Fibroblast of lung (primary cell): ENCODE data around the gene DHX57. TPM values are rescaled to one million over a fixed set of nuclear protein-coding genes. Genes with fewer than 3 reads are reported as not detected.

Source experiments
- DNase-seq, 2 donors: peaks; one replicate each; pipeline versions ENCODE4 v3.0.0 to v3.0.0-alpha.2; 2010; ENCODE audit warnings: low read depth in 2 of 2
- H2AFZ ChIP-seq: 2 replicates; pipeline ENCODE4 v1.5.1; 2012; ENCODE audit warnings: low read length, control low read depth, inconsistent platforms
- H3K27ac ChIP-seq: 2 replicates; pipeline ENCODE4 v1.5.1; 2011; ENCODE audit warnings: low read length, control low read depth; ENCODE audit not compliant: insufficient read depth
- H3K27me3 ChIP-seq: 2 replicates; pipeline ENCODE4 v1.5.1; 2011; ENCODE audit warnings: mild to moderate bottlenecking, low read length; ENCODE audit not compliant: control insufficient read depth, insufficient read depth
- H3K36me3 ChIP-seq: 2 replicates; pipeline ENCODE4 v1.5.1; 2011; ENCODE audit warnings: low read length; ENCODE audit not compliant: control insufficient read depth, insufficient read depth
- H3K4me1 ChIP-seq: 2 replicates; pipeline ENCODE4 v1.5.1; 2011; ENCODE audit warnings: low read length; ENCODE audit not compliant: control insufficient read depth, insufficient read depth; ENCODE audit errors: extremely low read depth
- H3K4me2 ChIP-seq: 2 replicates; pipeline ENCODE4 v1.5.1; 2011; ENCODE audit warnings: low read length, control low read depth; ENCODE audit not compliant: insufficient read depth; ENCODE audit errors: extremely low read depth
- H3K4me3 ChIP-seq, 4 experiments: fragments of 200-600 bp in 1 of 4; sonication (generic) in 1 of 4; replicated peaks in 1 of 4; 2 replicates each; pipeline ENCODE4 v1.5.1; 2011 to 2016; ENCODE audit warnings: low read length in 4 of 4, low read depth in 3 of 4, mild to moderate bottlenecking in 3 of 4, control low read depth in 2 of 4, inconsistent platforms in 1 of 4, mixed read lengths in 1 of 4; ENCODE audit not compliant: insufficient read depth in 1 of 4; ENCODE audit errors: control extremely low read depth in 1 of 4
- H3K79me2 ChIP-seq: 2 replicates; pipeline ENCODE4 v1.5.1; 2012; ENCODE audit warnings: mild to moderate bottlenecking, low read length, inconsistent platforms; ENCODE audit not compliant: control insufficient read depth, insufficient read depth
- H3K9ac ChIP-seq: 2 replicates; pipeline ENCODE4 v1.5.1; 2011; ENCODE audit warnings: mild to moderate bottlenecking, low read length, control low read depth; ENCODE audit not compliant: insufficient read depth
- H3K9me3 ChIP-seq: 2 replicates; pipeline ENCODE4 v1.5.1; 2012; ENCODE audit warnings: low read depth, low read length; ENCODE audit not compliant: control insufficient read depth, insufficient read depth
- H4K20me1 ChIP-seq: 2 replicates; pipeline ENCODE4 v1.5.1; 2011; ENCODE audit warnings: low read length; ENCODE audit not compliant: control insufficient read depth, insufficient read depth; ENCODE audit errors: extremely low read depth
- EZH2 ChIP-seq: IDR thresholded peaks from 2 replicates; pipeline ENCODE4 v1.5.1; 2012; ENCODE audit warnings: low read length, control low read depth, mild to moderate bottlenecking; ENCODE audit errors: missing control alignments
- polyA plus RNA-seq, 2 donors: library from polyadenylated mRNA; depleted of rRNA in 1 of 2; stranded (reverse) in 1 of 2; unstranded in 1 of 2; fragments of >200 nt; gene quantifications; 2 replicates each; pipeline ENCODE4 v1.2.1, GENCODE V29; 2011 to 2012; ENCODE audit warnings: missing spikeins in 1 of 2
- total RNA-seq: library from RNA; depleted of rRNA; stranded (reverse); fragments of >200 nt; gene quantifications from 2 replicates; pipeline ENCODE4 v1.2.1, GENCODE V29; 2014
- TF ChIP-seq, protein P1 (sequence below), 2 donors: IDR thresholded peaks in 1 of 2; conservative IDR thresholded peaks in 1 of 2; 1 replicate in 1 of 2; 2 replicates in 1 of 2; pipeline ENCODE4 v1.5.1; 2011 to 2012; ENCODE audit warnings: low read length in 2 of 2, control low read depth in 1 of 2, inconsistent platforms in 1 of 2, low read depth in 1 of 2, mild to moderate bottlenecking in 1 of 2

The DHX57 gene
- total and polyA plus RNA-seq, 2 donors (not counting 1 experiment from before 2014, with no cell fraction given) = 18.5 to 23.5 TPM

DNA sequence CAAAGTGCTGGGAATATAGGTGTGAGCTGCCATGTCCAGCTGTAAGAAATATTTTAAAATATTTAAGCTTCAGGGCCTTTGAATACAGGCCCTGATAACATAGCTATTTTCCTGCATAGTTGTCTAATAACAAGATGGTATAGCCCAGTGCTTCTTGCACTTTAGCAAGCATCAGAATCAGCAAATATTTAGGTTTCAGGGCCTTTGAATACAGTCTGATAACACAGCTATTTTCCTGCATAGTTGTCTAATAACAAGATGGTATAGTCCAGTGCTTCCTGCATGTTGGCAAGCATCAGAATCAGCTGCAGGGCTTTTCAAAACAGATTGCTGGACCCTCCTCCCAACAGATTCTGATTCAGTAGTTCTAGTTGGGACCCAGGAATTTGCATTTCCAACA, 92.1 kb downstream of the DHX57 start:
- TF ChIP-seq EZH2 = no peak
- TF ChIP-seq, protein P1, sequence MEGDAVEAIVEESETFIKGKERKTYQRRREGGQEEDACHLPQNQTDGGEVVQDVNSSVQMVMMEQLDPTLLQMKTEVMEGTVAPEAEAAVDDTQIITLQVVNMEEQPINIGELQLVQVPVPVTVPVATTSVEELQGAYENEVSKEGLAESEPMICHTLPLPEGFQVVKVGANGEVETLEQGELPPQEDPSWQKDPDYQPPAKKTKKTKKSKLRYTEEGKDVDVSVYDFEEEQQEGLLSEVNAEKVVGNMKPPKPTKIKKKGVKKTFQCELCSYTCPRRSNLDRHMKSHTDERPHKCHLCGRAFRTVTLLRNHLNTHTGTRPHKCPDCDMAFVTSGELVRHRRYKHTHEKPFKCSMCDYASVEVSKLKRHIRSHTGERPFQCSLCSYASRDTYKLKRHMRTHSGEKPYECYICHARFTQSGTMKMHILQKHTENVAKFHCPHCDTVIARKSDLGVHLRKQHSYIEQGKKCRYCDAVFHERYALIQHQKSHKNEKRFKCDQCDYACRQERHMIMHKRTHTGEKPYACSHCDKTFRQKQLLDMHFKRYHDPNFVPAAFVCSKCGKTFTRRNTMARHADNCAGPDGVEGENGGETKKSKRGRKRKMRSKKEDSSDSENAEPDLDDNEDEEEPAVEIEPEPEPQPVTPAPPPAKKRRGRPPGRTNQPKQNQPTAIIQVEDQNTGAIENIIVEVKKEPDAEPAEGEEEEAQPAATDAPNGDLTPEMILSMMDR (conservative IDR thresholded peaks at IDR 0.05 in 1 of 2, IDR thresholded peaks at IDR 0.05 in 1 of 2; ENCODE audit: low read depth in 1 of 2, low read length in 2 of 2) = no peak

DNA sequence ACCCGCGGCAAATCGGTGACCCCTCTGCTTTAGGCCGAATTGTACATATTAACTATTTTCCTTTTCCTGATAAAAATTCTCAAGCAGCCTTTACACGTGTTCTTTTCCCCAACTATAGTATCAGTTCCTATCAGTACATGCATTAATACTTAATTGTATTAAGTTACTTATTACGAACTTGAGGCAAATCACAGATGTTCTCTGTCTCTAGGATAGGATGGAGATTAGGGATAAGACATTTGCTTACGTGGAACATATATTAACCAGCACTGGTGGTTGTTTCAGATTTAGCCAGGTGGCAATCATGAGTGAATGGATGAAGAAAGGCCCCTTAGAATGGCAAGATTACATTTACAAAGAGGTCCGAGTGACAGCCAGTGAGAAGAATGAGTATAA, 97.0 kb downstream of the DHX57 start:
- peak overlapping the region; percentile 88 for H3K27ac ChIP-seq
- H3K9ac ChIP-seq = peak overlapping the region; percentile 63
- H3K4me1 ChIP-seq = peaks cover 4% of the 10 kb centered on the region
- H2AFZ ChIP-seq = peak overlapping the region; percentile 99
- no peaks in the 10 kb centered on the region for H3K27me3 ChIP-seq
- peaks cover 8% of the 10 kb centered on the region for H3K79me2 ChIP-seq
- TF ChIP-seq, protein P1 (conservative IDR thresholded peaks at IDR 0.05 in 1 of 2, IDR thresholded peaks at IDR 0.05 in 1 of 2; ENCODE audit: low read depth in 1 of 2, low read length in 2 of 2) = no peak
- peak overlapping the region; percentile 86 to 99 (median 92) for H3K4me3 ChIP-seq
- peak overlapping the region; percentile 99 for H3K4me2 ChIP-seq
- no peak for DNase-seq
- H3K36me3 ChIP-seq = no peaks in the 10 kb centered on the region
- no peaks in the 10 kb centered on the region for H3K9me3 ChIP-seq
- H4K20me1 ChIP-seq = no peaks in the 10 kb centered on the region

More for the DNA sequence above, 92.1 kb downstream of the DHX57 start:
- Histone ChIP-seq H3K4me2 (no peak overlapping the region), H3K9me3 (no peaks in the 10 kb centered on the region), H3K79me2 (peaks cover 3% of the 10 kb centered on the region), H4K20me1 (no peaks in the 10 kb centered on the region), H3K36me3 (no peaks in the 10 kb centered on the region), H2AFZ (no peak overlapping the region), H3K27me3 (no peaks in the 10 kb centered on the region), H3K9ac (no peak overlapping the region), H3K27ac (no peak overlapping the region), H3K4me1 (peaks cover 2% of the 10 kb centered on the region), H3K4me3 (no peak overlapping the region)
- no peak for DNase-seq

DNA sequence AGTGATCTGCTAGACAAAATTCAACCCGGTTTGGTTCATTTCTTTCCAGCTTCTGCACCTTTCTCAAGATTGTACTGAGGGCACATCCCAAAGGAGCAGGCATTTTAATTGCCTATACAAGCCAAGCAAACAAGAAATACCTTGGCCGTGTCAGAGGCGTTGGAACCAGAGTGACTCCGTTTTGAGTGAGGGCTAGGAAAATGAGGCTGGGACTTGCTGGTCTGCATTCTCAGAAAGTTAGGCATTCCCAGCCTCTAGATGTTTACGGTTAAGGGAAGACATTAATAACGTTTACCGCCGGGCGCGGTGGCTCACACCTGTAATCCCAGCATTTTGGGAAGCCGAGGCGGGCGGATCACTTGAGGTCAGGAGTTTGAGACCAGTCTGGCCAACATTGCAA, 99.2 kb downstream of the DHX57 start:
- peaks cover 8% of the 10 kb centered on the region for H3K79me2 ChIP-seq
- H3K9me3 ChIP-seq = no peaks in the 10 kb centered on the region
- H3K36me3 ChIP-seq = no peaks in the 10 kb centered on the region
- peaks cover 4% of the 10 kb centered on the region for H3K4me1 ChIP-seq
- H3K27me3 ChIP-seq = no peaks in the 10 kb centered on the region
- no peak overlapping the region for H3K9ac ChIP-seq
- H3K27ac ChIP-seq = no peak overlapping the region
- no peaks in the 10 kb centered on the region for H4K20me1 ChIP-seq
- DNase-seq = no peak
- TF ChIP-seq EZH2 = no peak
- TF ChIP-seq, protein P1 (conservative IDR thresholded peaks at IDR 0.05 in 1 of 2, IDR thresholded peaks at IDR 0.05 in 1 of 2; ENCODE audit: low read depth in 1 of 2, low read length in 2 of 2) = no peak
- no peak overlapping the region for H3K4me3 ChIP-seq
- no peak overlapping the region for H3K4me2 ChIP-seq
- no peak overlapping the region for H2AFZ ChIP-seq
